MG63 (cell line): ENCODE measurements around the gene TAC4. TPM values are rescaled to one million over a fixed set of nuclear protein-coding genes. Genes with fewer than 3 reads are reported as not detected.

Experiments used
- DNase-seq: peaks from one replicate; pipeline ENCODE4 v3.0.0-alpha.2; 2020
- H3K27me3 ChIP-seq: fragments of 250-450 bp; sonication (Bioruptor Pico); 2 replicates; pipeline ENCODE4 v1.5.1; 2020; ENCODE audit warnings: mild to moderate bottlenecking, moderate library complexity
- H3K36me3 ChIP-seq: fragments of 250-450 bp; sonication (Bioruptor Pico); 2 replicates; pipeline ENCODE4 v1.5.1; 2020; ENCODE audit warnings: mild to moderate bottlenecking, moderate library complexity
- H3K4me3 ChIP-seq: fragments of 250-450 bp; sonication (Bioruptor Pico); 2 replicates; pipeline ENCODE4 v1.5.1; 2020; ENCODE audit warnings: mild to moderate bottlenecking, moderate library complexity
- H3K9me3 ChIP-seq: fragments of 250-450 bp; sonication (Bioruptor Pico); 2 replicates; pipeline ENCODE4 v1.5.1; 2020; ENCODE audit warnings: mild to moderate bottlenecking, moderate library complexity
- total RNA-seq: library from RNA; depleted of rRNA; stranded (reverse); fragments of >200 nt; shearing (Covaris generic); gene quantifications from 2 replicates; pipeline ENCODE4 v1.2.3, GENCODE V29; 2014; ENCODE audit warnings: low replicate concordance

TAC4 gene
- total RNA-seq, 1 experiment from 2014 or later: not detected

DNA sequence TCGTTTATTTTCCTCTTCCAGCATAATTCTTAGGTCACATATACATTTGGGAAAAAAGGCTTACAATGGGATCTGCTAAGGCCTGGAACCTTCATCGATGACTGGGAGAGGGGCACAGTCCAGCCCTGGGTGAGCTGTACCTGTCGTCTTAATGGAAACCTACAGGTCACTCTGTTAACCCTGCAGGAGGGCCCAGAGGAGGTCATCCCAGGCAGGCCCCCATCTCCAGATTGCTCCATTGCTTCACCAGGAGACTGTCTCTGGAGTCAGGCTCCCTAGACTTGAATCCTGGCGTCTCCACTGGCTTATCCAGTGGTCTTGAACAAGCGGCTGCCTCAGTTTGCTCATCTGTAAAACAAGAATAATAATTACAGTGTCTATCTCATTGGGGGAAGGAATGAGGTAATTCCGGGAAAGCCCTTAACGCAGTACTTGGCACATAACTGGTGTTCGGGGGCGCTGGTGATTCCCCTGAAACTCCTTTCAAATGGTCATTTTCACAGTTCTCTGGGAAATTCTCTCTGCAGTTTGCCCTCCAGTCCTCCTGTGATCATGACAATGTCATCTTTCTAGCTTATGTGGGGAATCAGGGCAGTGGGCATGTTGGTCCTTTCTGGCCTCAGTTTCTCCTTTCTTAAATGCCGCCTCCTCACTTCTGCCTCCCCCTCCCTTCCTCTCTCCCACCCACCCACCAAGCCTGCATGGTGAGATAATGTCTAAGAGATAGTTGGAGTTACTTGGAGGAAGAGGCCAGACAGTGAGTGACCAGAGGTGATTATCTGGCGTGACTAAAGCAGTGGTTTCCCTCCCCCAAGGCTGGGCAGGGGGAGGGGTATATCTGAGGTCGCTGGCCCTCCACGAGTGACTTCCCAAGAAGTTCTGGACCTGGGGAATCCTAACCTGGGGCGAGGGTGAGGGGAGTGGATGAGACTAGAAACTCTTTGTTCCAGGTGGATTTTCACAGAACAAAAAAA is 31.3 kb upstream of the TAC4 start:
- peaks cover 2% of the 10 kb centered on the region for H3K27me3 ChIP-seq
- no peak overlapping the region for H3K4me3 ChIP-seq
- H3K9me3 ChIP-seq: no peaks in the 10 kb centered on the region
- H3K36me3 ChIP-seq: no peaks in the 10 kb centered on the region
- no peak for DNase-seq

DNA sequence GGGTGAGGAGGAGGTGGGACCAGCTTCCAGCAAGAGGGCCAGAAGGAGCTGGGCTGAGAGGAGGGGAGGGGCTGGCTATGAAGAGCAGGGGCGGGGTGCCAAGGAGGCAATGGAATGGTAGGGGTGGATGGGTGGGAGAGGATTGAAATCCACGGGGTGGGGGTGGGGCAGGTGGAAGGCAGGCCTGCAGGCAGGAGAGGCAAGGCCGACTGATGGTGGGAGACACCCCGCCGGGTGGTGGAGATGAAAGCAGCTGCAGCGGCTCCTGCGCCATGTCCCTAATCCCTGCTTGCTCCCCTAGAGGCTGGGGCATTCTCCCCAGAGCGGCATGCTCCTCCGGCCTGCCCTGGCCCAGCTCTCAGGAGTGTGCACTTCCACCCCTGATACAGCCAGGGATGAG is 27.8 kb upstream of the TAC4 start:
- Histone ChIP-seq H3K4me3 (no peak overlapping the region), H3K27me3 (no peaks in the 10 kb centered on the region), H3K9me3 (no peaks in the 10 kb centered on the region), H3K36me3 (no peaks in the 10 kb centered on the region)
- DNase-seq: no peak

DNA sequence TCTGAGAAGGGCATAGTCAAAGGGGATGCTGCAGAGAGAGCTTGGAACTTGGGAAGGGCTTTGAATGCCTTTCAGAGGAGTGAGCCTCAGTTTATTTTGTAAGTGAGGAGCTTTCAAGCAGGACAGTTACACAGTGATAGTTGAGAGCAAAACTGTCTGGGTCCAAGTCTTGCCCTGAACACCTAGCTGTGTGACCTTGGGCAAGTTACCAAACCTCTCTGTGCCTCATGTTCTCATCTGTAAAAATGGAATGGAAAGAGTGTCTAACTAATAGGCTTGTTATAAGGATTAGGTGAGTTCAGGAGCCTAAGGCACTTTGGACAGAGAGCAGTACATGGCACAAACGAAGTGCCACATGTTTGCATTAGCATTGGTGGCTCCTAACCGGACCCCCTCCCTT is 27.0 kb upstream of the TAC4 start:
- Histone ChIP-seq H3K4me3 (no peak overlapping the region), H3K36me3 (no peaks in the 10 kb centered on the region), H3K9me3 (no peaks in the 10 kb centered on the region), H3K27me3 (no peaks in the 10 kb centered on the region)
- no peak for DNase-seq

DNA sequence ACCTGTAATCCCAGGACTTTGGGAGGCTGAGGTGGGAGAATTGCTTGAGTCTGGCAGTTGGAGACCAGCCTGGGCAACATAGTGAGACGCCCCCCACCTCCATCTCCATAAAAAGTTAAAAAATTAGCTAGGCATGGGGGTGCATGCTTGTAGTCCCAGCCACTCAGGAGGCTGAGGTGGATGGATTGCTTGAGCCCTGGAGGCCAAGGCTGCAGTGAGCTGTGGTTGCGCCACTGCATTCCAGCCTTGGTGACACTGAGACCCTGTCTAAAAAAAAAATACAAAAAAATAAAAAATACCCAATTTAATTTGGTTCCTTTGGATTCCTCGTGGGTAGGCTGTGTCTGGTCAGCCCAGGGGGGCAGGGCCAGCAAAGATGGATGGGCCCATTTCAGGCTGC is 26.1 kb upstream of the TAC4 start:
- no peak for DNase-seq
- Histone ChIP-seq H3K4me3 (no peak overlapping the region), H3K36me3 (no peaks in the 10 kb centered on the region), H3K9me3 (no peaks in the 10 kb centered on the region), H3K27me3 (no peaks in the 10 kb centered on the region)

DNA sequence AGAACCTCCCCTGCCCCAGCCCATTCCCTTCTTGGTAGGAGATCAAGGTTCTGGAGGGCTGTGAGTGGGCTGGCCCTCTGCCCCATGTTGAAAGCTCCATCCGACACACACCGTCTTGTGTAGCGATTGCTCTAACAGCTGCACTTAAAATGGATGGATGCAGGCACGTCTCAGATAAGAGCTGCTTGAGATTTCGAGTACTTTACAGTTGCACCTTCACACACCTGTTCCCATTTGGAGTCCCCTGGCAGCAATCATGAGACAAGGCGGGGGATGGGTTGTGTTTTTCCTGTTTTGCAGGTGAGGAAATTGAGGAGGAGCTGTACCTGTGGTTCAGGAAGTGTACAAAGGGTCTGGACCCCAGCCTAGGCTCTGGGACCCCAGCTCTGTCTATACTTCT is 25.6 kb upstream of the TAC4 start:
- no peaks in the 10 kb centered on the region for H3K9me3 ChIP-seq
- no peak for DNase-seq
- H3K36me3 ChIP-seq: no peaks in the 10 kb centered on the region
- no peaks in the 10 kb centered on the region for H3K27me3 ChIP-seq
- no peak overlapping the region for H3K4me3 ChIP-seq

DNA sequence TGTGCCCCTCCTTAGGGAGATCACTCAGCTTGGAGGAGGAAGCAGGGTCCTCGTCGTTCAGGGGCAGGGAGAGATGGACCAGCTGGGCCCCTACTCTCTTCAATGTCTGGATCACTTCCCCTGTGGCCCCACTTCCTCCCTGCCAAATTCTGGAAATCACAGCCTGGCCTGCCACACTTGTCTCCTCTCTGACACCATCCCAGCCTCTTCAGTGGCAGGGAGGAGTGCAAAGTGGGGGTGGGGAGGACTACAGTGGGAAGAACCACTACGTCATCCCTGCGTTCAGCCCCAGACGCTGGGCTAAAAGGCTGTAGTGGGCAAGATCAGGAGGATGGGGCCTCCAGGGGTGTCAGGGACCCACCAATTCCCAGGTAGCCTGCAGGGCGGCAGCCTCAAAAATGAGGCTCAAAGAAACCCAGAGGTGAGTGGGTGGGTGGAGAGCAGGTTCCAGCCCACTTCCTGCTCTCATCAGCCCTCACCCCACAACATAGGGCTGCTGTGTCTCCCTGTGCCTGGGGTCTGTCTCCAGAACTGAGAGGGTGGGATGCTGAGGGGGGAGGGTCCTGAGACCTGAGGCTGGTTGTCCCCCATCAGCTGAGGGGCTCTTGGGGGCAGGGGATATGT is 25.0 kb upstream of the TAC4 start:
- DNase-seq: no peak
- Histone ChIP-seq H3K36me3 (no peaks in the 10 kb centered on the region), H3K4me3 (no peak overlapping the region), H3K27me3 (no peaks in the 10 kb centered on the region), H3K9me3 (no peaks in the 10 kb centered on the region)

DNA sequence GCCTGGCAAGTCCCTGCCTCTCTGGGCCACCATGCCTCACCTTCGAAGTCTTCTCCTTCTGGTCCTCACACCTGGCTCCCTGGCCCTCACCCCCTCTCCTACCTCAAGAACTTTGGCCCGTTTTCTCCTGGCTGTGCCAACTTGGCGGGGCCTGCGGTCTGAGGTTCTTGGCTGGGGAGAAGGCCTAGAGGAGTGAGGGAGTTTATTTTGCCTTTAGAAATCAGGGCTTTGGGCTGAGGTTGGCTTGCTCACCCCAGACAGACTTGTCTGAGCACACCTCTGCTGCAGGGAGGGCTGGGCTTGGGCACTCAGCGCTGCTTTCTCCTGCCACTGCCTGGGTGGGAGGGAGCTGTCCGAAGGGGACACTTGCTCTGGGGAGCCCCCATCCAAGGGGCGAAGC is 23.3 kb upstream of the TAC4 start:
- Histone ChIP-seq H3K36me3 (no peaks in the 10 kb centered on the region), H3K4me3 (no peak overlapping the region), H3K27me3 (no peaks in the 10 kb centered on the region), H3K9me3 (no peaks in the 10 kb centered on the region)
- DNase-seq: no peak

DNA sequence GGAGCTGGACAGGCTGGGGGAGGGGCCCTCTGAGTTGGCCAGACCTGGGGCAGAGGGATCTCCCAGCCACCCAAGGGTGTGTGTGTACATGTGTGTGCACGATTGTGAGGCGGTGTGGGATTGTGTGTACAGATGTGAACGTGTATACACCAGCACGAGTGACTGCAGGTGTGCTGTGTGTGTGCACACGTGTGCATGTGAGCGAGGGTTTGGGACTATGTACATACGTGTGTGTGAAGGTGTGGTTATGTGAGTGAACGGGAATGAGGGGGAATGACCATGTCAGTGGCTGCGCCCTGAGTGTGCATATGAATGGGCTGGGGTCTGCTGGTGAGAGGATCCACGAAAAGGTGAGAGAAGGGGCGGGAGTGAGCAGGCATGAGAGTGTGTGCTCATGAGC is 22.4 kb upstream of the TAC4 start:
- Histone ChIP-seq H3K36me3 (no peaks in the 10 kb centered on the region), H3K27me3 (no peaks in the 10 kb centered on the region), H3K9me3 (no peaks in the 10 kb centered on the region), H3K4me3 (no peak overlapping the region)
- no peak for DNase-seq

DNA sequence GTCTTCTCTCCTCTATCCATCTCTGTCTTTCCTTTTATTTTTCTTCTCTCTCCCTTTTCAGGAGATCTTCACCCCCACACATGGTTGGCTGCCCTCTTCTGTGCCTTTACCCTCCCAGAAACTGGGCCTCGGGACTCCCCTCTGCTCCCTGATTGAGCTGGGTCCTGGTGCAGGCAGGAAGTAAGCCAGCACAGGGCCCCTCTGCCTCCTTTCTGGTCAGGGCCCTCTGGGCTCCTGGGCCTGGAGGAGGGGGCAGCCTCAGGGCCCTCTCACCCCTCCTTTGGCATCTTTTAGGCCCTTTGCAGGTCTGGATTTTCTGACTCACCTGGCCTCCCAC is 21.1 kb upstream of the TAC4 start:
- H3K9me3 ChIP-seq: no peaks in the 10 kb centered on the region
- no peaks in the 10 kb centered on the region for H3K27me3 ChIP-seq
- no peaks in the 10 kb centered on the region for H3K36me3 ChIP-seq
- no peak overlapping the region for H3K4me3 ChIP-seq
- DNase-seq: no peak

DNA sequence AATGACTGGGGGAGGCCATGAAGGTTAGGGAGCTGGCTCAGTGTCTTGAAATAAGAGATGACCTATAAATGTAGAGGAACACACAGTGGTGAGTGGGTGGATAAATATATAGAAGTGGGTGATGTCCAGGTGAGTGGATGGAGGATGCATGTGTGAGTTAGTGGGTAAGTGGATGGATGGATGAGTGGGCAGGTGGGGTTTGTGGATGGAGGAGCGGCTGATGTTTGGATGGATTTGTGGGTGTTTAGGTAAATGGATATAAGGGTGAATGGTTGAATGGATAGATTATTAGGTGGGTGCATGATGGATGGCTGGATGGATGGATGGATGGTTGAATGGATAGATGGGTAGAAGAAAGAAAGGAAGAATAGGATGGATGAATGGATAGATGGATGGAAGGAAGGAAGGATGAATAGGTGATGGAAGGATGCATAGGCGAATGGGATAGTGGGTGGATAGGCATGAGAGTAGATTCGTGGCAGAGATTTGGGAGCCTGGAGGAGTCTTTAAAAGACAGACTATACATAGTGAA is 19.1 kb upstream of the TAC4 start:
- no peaks in the 10 kb centered on the region for H3K9me3 ChIP-seq
- no peaks in the 10 kb centered on the region for H3K27me3 ChIP-seq
- no peak overlapping the region for H3K4me3 ChIP-seq
- no peaks in the 10 kb centered on the region for H3K36me3 ChIP-seq
- no peak for DNase-seq

DNA sequence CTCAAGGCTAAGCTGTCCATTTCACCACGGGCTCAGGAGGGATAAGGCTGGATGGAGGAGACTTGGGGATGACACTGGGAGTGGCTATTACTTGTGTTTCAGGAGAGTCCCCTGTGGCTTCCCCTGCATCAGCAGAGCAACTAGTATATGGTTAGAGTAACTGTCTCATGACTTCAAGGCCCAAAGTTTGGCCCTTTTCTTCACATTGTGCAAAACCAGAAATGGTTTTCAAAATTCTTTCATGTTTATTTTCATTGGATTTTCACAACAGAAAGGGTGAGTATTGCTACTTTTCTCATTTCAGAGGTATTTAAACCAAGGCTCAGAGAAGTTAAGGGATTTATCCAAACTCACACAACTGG is 18.1 kb upstream of the TAC4 start:
- Histone ChIP-seq H3K27me3 (no peaks in the 10 kb centered on the region), H3K9me3 (no peaks in the 10 kb centered on the region), H3K36me3 (no peaks in the 10 kb centered on the region), H3K4me3 (no peak overlapping the region)
- DNase-seq: no peak

DNA sequence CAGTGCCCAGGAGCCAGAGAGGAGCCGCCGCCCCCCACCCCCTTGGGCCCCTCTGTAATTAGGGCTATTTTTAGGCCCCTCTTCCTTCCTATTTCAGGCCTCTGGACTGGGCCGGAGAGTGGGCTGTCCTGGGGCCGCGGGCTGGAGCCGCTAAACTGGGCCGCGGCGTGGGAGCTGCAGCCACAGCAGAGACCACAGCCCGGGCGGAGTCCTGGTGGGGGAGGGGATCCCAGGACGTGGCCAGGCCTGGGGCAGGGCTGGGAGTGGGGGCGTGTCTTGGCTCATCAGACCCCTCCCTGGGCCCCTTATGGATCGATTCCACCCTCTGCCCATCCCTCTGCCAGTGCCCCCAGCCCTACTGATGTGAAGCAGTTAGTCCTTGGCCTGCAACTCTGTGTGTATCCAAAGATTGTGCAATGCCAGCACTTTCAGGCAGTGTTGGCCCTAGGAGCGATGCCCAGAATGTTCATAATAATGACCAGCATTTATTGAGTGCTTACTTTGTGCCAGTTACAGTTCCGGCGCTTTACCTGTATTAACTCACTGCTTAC is 15.0 kb upstream of the TAC4 start:
- Histone ChIP-seq H3K27me3 (no peaks in the 10 kb centered on the region), H3K9me3 (no peaks in the 10 kb centered on the region), H3K4me3 (no peak overlapping the region), H3K36me3 (no peaks in the 10 kb centered on the region)
- no peak for DNase-seq

DNA sequence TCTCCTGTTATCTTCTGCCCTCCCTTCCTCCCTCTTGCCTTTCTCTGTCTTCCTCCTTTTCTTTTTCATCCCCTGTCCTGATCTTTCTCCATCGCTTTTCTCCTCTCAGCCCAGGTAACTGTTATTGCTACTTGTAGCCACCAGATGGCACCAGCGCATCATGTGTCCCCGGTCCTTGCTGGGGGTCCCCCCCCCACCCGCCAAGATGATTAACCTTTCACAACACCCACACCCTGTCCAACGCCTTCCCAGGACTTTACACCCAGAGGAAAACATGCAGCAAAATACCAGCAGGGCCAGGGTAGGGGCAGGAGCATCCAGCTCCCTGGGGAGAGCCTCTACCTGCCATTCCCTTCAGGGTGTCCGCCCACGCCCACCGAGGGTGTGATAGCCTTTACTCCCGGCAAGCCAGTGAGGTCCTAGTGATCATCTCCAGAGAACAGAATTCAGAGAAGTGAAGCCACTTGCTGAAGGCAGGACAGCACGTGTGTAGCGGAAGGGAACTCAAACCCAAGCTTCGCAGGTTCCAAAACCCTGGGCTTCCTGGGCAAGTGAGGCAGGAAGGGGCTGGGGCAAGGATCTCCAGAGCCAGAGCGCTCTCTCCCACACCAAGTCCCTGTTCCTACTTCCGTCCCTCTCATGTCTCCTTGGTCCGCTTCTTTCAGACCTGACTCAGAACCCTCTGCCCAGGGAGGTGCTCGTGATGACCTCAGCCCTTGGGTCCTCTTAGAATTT is 13.4 kb upstream of the TAC4 start:
- Histone ChIP-seq H3K4me3 (no peak overlapping the region), H3K9me3 (no peaks in the 10 kb centered on the region), H3K27me3 (no peaks in the 10 kb centered on the region), H3K36me3 (no peaks in the 10 kb centered on the region)
- peak; percentile 43 for DNase-seq

DNA sequence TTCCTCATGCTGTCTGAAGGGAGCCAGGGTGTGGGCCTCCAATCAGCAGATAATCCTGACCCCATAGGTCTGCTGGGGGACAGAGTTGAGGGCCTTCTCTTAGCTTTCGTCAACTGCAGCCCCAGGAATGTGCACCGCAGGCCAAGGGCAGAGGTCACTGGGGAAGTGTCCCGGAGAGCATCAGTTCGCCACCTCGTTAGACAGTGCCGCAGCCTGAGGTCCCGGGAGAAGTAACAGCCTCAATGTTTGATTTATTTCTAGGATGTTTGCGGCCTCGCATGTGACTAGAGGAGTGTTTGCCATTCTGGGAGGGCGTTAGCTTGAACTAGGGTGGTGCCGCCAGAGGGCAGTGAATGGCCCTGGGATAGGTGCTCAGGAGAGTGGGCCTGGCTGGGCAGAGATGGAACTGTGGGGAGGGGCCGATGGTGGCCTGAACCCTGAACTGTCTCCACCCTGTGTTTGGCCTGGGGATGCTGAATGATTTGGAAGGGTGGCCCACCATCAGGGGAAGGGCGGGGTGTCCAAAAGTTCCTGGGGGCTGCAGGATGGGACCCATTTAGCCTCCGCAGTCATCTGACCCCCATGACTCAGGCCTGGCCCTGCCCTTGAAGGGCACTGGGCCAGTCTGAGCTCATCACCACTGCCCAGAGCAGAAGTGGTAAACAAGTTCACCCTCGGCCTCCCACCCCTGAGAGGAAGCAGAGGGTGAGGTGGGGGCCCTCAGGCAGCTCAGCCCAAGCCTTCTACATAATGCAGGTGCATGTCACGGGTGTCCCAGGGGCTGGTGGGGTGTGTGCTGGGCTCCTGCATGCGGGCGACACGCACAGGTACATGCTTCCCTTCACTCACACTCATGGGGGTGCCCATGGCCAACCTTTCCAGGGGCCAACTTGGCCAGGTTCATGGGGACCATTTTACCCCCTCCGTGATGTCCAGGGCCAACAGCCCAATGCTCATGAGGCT is 12.4 kb upstream of the TAC4 start:
- Histone ChIP-seq H3K4me3 (no peak overlapping the region), H3K9me3 (no peaks in the 10 kb centered on the region), H3K36me3 (no peaks in the 10 kb centered on the region), H3K27me3 (no peaks in the 10 kb centered on the region)
- peak; percentile 40 for DNase-seq

DNA sequence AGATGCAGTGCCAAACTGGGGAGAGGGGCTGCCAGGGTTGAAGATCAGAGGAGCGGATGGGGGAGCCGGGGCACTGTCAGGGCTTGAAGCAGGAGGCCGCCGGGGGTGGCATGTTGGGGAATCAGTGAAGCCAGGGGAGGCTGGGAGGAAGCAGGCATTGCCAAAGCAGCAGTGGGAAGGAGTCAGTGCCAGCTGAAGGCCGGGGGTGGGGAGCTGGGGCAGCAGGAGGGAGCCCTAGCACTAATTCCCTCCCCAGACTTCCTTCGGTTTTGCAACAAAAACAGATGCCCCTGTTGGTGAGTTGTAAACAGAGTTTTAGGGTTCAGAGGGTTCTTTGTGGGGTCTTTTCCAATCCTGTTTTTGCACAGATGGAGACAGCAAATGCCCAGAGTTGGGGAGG is 10.9 kb upstream of the TAC4 start:
- DNase-seq: peak; percentile 54
- H3K4me3 ChIP-seq: no peak overlapping the region

DNA sequence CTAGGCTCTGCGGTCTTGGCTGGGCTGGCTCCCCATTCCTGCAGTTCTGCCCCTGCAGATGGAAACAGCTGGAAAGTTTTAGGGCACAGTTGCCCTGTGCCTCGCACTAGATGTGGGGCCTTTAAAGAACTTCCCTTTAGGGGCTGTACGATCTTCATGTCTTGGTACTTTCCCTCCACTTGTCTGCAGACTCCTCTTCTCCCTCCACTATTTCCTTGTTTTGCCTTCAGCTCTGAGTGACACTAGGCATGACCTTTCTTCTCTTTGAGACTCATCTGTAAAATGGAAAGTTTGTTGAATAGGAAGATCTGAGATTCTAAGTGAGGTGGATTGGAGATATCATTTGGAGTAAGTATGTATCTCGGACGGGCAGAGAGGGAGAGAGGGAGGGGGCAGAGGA is 6.3 kb upstream of the TAC4 start:
- H3K9me3 ChIP-seq: no peaks in the 10 kb centered on the region
- no peaks in the 10 kb centered on the region for H3K27me3 ChIP-seq
- DNase-seq: no peak
- no peaks in the 10 kb centered on the region for H3K36me3 ChIP-seq
- H3K4me3 ChIP-seq: no peak overlapping the region

More for the DNA sequence above, 10.9 kb upstream of the TAC4 start:
- Histone ChIP-seq H3K36me3 (no peaks in the 10 kb centered on the region), H3K27me3 (no peaks in the 10 kb centered on the region), H3K9me3 (no peaks in the 10 kb centered on the region)
